ENCODE results near the gene VPS39.

Gene VPS39

GRCh38 chr15:42157981-42158765 lies 49.9 kb downstream of the VPS39 start:
- no peak for DNase-seq

- DNase-seq, result no peak
Observed at GRCh38 chr15:42157381-42157780, 50.7 kb downstream of the VPS39 start.

DNA sequence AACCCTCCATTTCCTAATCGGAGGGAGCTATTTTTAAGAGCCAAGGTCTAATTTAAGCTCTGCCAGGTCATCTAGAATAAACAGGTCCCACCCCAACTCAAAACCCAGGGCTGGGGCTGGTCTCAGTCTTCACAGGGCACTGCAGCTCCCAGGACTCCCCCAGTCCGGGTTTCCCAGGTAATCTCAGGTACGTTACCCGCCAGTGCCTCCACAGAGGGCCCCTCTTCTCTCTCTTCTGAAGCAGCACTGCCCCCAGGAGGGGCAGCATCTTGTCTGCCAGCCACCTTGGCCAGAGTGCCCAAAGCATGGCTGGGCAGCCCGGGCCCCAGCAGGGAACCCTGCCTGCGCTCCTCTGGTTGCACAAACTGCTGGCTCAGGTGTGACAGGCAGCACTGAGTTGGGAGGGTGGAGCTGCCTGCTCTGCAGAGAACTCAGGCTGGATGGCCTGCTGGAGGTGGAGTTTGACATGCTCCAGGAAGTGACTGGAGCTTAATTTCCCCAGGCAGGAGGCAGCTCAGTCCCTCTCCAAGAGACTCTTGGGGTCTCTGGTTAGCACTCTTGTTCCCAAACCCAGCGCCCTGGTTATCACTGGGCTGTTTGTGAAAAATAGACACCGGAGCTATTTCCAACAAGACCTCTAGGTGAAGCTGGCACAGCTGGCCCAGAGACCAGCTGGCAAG lies 51.7 kb downstream of the VPS39 start, which contains the start of gene PLA2G4F:
TSS of gene PLA2G4F (minus strand) at position 394 of the 680 bp plus-strand sequence. CDS start at position 307, 87 bp downstream.
- no peak for DNase-seq

- DNase-seq, result no peak
Observed at GRCh38 chr15:42155546-42156242, 52.4 kb downstream of the VPS39 start.

GRCh38 chr15:42154956-42155355 lies 53.1 kb downstream of the VPS39 start:
- no peak for DNase-seq

GRCh38 chr15:42154212-42154941 lies 53.7 kb downstream of the VPS39 start:
- DNase-seq, result no peak

DNA sequence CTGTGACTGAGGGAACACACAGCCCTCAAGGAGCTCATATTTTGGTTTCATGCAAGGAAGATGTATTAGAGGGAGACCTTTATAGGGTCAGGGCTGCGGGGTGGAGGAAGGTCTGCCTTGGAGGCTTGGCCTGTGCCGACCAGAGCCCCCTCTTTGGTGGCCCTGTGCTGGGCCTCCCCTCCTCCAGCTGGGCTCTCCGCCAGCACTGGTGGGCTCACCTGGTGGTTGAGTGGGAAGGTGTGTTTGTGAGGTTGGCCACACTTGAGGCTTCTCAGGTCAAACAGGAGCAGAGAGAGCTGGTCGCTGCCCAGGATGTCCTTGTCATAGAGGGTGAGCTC lies 54.3 kb downstream of the VPS39 start:
- no peak for DNase-seq

- DNase-seq, result no peak
Observed at GRCh38 chr15:42152921-42153698, 55.0 kb downstream of the VPS39 start.

DNA sequence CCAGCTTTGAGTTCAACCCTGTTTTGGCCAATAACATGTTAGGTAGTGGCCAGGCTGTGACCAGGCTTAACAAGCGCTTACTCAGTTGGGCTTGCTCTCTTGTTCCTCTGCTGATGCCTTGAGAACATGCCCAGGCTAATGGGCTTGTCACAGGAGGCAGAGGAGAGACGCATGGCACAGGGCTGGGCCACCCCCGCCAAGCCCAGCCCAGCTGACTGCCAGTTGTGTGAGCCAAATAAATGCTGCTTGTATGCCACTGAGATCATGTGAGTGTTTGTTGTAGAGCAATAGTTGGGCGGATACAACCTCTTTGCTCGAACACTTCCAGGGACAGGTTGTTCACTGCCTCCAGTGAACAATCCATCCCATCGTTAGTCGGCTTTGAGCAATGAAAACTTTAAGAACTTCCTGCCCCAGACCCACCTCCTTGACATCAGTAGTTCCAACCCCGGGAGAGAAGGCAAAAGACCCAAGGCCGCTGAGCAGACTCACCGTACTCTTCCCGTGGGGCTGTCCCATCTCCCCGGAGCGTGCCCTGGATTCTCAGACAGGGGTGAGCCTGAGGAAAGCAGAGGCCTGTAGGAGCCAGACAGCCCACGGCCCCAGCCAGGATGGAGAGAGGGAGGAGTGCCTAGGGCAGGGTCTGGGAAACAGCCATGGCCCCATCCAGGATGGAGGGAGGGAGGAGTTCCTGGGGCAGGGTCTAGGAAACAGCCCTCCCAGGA lies 55.7 kb downstream of the VPS39 start:
- DNase-seq, result no peak

DNA sequence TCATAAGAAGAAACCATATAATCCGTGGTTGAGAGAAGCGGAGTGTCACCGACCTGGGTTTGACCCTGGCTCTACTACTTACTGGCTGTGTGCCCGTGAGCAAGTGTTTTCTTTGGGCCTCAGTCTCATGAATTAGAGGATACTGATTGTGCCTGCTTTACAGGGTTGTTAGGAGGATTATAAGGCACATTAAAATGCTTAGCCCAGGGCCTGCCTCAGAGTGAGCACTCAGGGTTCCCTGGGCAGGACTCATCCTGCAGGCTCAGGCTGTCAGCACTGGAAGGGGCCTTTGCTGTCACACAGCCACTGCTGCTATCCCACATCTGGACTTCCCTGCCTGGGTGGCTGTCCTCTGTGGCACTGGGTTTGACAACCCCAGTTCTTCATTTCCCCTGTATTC lies 56.4 kb downstream of the VPS39 start:
- DNase-seq, result no peak

GRCh38 chr15:42151141-42151561 lies 57.0 kb downstream of the VPS39 start:
- DNase-seq, result no peak

DNA sequence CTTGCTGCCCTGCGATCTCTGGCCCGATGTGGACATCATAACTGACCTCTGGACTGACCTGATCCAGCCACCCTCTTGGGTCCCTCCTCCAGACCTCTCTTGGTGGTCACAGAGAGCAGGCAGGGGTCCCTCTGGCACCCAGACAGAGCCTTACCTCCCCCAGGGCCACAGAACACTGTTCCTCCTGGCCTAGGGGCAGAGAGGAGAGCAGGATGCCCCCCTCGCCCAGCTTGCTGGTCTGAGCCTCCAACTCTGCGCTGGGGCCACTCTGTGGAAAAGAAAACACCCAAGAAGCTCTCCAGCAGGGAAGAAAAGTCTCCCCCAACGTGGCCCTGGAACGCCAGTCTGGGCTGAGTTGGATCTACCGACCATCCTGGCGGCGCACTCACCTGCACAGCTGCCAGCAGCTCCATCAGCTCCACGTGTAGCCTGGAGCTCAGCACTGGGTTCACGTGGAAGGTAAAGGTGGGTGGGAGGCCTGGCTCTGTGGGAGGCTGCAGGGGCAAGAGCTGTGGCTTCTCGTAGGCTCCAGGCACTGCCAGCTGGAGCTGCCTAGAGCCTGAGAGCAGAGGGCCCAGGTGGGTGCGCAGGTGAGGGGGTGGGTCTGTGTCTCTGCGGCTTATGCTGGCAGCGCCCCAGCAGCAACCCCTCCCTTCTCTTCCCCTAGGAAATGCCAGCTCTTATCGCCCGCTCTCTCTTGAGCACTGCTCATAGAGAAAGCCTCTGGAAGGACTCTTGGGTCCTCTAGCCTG lies 57.7 kb downstream of the VPS39 start:
- DNase-seq, result no peak

DNA sequence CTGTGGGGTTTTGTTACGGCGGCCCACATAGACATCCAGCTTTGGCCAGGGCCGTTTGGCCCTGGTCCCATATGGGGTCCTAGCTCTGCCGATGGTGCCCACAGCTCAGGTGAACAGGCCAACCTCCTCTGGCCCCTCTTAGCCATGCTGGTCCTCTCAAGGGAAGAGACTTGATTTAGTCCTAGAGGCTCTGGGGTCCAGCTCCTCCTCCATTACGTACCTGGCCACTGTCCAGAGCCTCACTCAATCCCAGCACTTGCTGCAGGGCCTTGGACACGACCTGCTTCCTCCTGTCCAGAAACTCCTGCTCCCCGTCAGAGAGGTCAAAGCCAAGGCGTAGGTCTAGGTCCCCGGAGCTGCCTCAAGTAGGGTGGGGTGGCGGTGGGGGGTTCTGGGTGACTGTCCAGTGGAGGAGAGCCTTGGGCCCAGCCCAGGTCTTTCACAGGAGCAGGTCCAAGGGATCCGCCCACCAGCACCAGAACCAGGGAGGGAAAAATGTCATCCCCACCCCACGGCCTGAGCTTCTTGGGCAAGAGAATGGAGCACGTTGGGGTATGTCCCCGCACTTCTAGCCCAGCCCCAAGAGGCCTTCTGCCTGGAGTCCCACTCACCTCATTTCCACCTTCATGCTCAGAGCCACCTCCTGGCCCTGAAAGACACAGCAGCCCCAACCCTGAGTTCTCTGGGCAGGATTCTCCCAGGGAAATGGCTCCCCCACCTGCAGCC lies 58.4 kb downstream of the VPS39 start:
- DNase-seq, result no peak

DNA sequence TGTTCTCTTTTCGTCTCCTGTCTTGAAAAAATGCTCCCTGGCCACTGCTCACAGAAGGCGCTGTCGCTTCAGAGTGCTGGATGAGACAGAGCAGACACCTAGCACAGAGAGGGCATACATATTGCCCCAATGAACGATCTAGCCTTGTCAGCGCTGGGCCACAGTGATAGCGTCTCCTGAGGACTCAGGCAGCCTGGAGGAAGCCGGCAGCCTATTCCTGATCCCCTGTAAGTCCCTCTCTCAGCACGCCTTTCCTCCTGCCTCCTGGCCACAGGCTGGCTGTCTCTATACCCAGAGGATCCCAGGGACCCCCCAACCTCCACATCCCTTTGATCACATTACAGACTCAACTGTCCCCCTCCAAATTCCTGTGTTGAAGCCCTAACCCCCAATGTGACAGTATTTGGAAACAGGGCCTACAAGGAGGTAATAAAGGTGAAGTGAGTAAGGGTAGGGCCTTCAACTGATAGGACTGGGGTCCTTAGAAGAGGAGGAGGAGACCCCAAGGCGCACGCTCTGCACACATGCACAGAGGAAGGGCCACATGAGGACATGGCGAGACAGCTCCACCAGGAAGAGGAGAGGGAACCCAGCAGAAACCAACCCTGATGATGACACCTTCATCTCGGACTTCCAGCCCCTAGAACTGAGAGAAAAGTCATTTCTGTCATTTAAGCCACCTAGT lies 59.2 kb downstream of the VPS39 start:
- no peak for DNase-seq

DNA sequence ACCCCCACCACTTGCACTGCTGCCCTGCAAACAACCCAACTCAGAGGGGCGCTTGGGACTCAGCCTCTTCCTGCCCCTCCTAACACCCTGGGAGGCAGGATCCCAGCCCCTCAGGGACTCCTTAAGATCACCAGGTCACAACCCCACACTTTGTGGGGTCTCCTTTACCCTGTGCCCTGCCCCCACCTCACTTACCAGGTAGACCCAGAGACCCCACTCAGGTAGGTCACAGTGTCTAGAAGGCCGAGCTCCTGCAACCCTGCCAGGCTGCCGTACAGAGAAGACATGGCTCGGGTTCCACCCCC lies 60.7 kb downstream of the VPS39 start:
- no peak for DNase-seq

- no peak for DNase-seq
Observed at GRCh38 chr15:42146551-42147430, 61.3 kb downstream of the VPS39 start.

- no peak for DNase-seq
Observed at GRCh38 chr15:42145546-42146455, 62.3 kb downstream of the VPS39 start.

All from activated CD8-positive, alpha-beta memory T cell treated with anti-CD3 and anti-CD28 coated beads for 24 hours (primary cell).